A204.1 (cell line): Measurements from ENCODE around the gene ACTMAP.
"Not testable (repeated sequence)": the region's sequence is repeated elsewhere in the genome, so short reads cannot be mapped to it uniquely, and the experiment has no call there.

Experiments used
- FAIRE-seq: peaks from 2 replicates; lab custom pipeline; 2012; peaks lifted over from hg19 to GRCh38; lab: Jason Lieb, UNC

The ACTMAP gene

GRCh38 chr19:40776364-40776763 lies 26.1 kb upstream of the ACTMAP start:
- no peak for FAIRE-seq

GRCh38 chr19:40775632-40776022 lies 25.4 kb upstream of the ACTMAP start:
- FAIRE-seq = no peak

- peak; percentile 93 for FAIRE-seq
These were observed 24.8 kb upstream of the ACTMAP start, which contains the start of gene MIA for GRCh38 chr19:40774916-40775631. Gene MIA (plus strand): TSS chr19:40775521. CDS start chr19:40775543, 22 bp downstream.

GRCh38 chr19:40771101-40771862 lies 21.0 kb upstream of the ACTMAP start:
- FAIRE-seq = not testable (repeated sequence)

GRCh38 chr19:40768869-40769268 lies 18.6 kb upstream of the ACTMAP start:
- FAIRE-seq = no peak

- not testable (repeated sequence) for FAIRE-seq
These were observed 16.1 kb upstream of the ACTMAP start for GRCh38 chr19:40766385-40766784.

- FAIRE-seq = no peak
These were observed 13.7 kb upstream of the ACTMAP start for GRCh38 chr19:40763963-40764362.

GRCh38 chr19:40763526-40763925 lies 13.2 kb upstream of the ACTMAP start:
- no peak for FAIRE-seq

GRCh38 chr19:40762754-40763470 lies 12.6 kb upstream of the ACTMAP start:
- FAIRE-seq = no peak

GRCh38 chr19:40759352-40759751 lies 9.1 kb upstream of the ACTMAP start:
- FAIRE-seq = no peak

- no peak for FAIRE-seq
These were observed 8.2 kb upstream of the ACTMAP start for GRCh38 chr19:40758491-40758890.

- FAIRE-seq = no peak
These were observed 6.3 kb upstream of the ACTMAP start for GRCh38 chr19:40756502-40757110.

- no peak for FAIRE-seq
These were observed 5.5 kb upstream of the ACTMAP start for GRCh38 chr19:40755791-40756190.

- no peak for FAIRE-seq
These were observed 5.0 kb upstream of the ACTMAP start for GRCh38 chr19:40755248-40755624.

GRCh38 chr19:40754611-40755247 lies 4.5 kb upstream of the ACTMAP start:
- no peak for FAIRE-seq

GRCh38 chr19:40752257-40752781 lies 2.0 kb upstream of the ACTMAP start:
- no peak for FAIRE-seq

GRCh38 chr19:40750874-40751537 lies 729 bp upstream of the ACTMAP start, which contains the start of gene SNRPA:
Gene SNRPA (plus strand): TSS chr19:40751203. CDS start chr19:40751409, 206 bp downstream.
- peak; percentile 83 for FAIRE-seq

- FAIRE-seq = no peak
These were observed 2.7 kb downstream of the ACTMAP start for GRCh38 chr19:40747536-40747935.

- no peak for FAIRE-seq
These were observed 4.9 kb downstream of the ACTMAP start for GRCh38 chr19:40745402-40745780.

GRCh38 chr19:40744554-40745401 lies 5.5 kb downstream of the ACTMAP start:
- no peak for FAIRE-seq
